HFF-Myc (cell line): ENCODE results near the gene IGFL4.

ENCODE experiments used
- DNase-seq: peaks from one replicate; pipeline ENCODE4 v3.0.0-alpha.2; 2011; ENCODE audit warnings: low read depth; ENCODE audit errors: extremely low read depth
- H3K4me3 ChIP-seq: replicated peaks from 2 replicates; pipeline ENCODE4 v1.5.1; 2011; ENCODE audit warnings: low read depth, mild to moderate bottlenecking, control low read depth, low read length
- TF ChIP-seq, protein P1 (sequence below): IDR thresholded peaks from 2 replicates; pipeline ENCODE4 v1.5.1; 2012; ENCODE audit warnings: mild to moderate bottlenecking, low read depth, low read length, control low read depth; ENCODE audit errors: missing control alignments

IGFL4 gene

DNA sequence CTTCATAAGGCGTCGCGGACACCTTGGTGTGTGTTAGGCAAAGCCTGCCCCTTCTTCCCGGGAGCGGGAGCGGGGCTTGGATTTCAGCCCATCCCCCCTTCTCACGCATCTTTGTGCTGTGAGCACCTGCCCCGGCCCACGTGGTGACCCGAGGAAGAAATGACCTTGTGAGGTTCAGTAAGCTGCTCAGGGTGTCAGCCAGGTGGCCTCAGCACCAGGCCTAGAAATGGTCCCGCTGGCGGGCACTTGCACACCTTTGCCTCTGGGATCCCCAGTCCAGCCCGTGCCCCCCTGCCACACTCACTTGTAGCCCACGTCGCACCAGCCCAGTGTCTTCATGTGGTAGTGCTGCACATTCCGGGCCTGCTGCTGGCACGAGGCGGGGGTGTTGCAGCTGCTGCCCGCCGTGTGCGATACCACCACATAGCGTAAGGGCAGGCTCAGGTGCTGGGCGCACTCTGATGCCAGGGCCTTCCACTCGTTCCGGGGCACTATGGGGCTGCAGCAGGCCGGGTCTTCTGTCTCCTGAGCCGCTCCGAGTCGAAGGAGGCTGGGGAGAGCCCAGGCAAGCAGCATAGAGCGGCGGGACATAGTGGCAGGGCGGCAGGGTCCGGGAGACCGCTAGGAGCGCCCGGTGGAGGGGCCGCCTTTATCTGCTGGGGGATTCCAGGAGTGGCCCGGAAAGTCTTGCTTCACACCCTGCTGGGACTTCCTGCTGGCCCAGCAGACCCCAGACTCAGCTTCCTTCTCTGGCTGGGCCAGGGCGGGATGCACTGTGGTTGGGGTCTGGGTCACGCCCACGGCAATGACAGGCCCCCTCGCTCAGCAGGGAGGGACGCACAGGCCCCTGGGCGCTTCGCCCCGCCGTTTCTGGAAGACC lies 18.1 kb downstream of the IGFL4 start, which contains the start of gene PGLYRP1:
PGLYRP1 (minus strand) TSS at position 623 of the 880 bp plus-strand sequence; CDS start at position 591, 32 bp downstream.
- TF ChIP-seq, protein P1, sequence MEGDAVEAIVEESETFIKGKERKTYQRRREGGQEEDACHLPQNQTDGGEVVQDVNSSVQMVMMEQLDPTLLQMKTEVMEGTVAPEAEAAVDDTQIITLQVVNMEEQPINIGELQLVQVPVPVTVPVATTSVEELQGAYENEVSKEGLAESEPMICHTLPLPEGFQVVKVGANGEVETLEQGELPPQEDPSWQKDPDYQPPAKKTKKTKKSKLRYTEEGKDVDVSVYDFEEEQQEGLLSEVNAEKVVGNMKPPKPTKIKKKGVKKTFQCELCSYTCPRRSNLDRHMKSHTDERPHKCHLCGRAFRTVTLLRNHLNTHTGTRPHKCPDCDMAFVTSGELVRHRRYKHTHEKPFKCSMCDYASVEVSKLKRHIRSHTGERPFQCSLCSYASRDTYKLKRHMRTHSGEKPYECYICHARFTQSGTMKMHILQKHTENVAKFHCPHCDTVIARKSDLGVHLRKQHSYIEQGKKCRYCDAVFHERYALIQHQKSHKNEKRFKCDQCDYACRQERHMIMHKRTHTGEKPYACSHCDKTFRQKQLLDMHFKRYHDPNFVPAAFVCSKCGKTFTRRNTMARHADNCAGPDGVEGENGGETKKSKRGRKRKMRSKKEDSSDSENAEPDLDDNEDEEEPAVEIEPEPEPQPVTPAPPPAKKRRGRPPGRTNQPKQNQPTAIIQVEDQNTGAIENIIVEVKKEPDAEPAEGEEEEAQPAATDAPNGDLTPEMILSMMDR, result no peak
- H3K4me3 ChIP-seq, result no peak within 1 kb of the TSS
- DNase-seq, result no peak

DNA sequence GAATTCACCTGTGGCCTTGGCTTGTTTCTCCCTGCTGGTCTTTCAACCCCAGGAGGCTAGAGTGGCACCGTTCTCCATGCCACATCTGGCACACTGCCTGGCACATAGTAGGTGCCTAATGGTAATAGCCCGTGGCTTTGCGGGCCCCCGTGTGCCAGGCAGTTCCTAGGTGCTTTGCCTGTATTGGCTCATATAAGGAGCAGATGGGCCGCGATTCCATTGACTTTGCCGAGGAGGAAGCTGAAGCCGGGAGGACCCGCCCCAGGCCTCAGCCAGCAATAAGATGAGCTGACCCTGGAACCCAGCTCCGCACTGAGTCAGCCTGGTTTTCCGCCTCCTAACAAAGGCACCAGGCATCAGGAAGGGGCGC lies 18.8 kb downstream of the IGFL4 start:
- H3K4me3 ChIP-seq, result no peak overlapping the region
- no peak for DNase-seq
- TF ChIP-seq, protein P1, result no peak

- no peak overlapping the region for H3K4me3 ChIP-seq
- TF ChIP-seq, protein P1, result no peak
- no peak for DNase-seq
Observed at GRCh38 chr19:46021531-46022041, 19.2 kb downstream of the IGFL4 start.

- TF ChIP-seq, protein P1, result no peak
- no peak overlapping the region for H3K4me3 ChIP-seq
- no peak for DNase-seq
Observed at GRCh38 chr19:46020819-46021125, 20.0 kb downstream of the IGFL4 start.

DNA sequence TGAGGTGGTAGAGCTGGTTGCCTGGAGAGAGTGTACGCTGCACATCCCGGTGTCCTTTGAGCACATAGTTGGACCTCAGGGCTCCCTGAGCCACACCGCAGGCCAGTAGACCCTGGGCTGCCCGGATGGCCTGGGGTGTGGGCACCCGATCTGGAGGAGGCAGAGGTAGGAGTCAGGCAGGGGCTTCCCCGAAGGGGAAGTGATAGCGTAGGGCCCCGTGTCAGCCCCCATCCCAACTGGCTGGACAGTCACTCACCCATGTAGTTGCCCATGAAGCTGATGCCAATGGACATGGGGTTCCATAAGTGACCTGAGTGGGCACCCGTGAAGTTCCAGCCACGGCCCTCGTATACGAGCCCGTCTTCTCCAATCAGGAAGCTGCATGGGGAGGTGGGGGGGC lies 21.5 kb downstream of the IGFL4 start:
- no peak for DNase-seq
- TF ChIP-seq, protein P1, result no peak
- H3K4me3 ChIP-seq, result no peak overlapping the region

DNA sequence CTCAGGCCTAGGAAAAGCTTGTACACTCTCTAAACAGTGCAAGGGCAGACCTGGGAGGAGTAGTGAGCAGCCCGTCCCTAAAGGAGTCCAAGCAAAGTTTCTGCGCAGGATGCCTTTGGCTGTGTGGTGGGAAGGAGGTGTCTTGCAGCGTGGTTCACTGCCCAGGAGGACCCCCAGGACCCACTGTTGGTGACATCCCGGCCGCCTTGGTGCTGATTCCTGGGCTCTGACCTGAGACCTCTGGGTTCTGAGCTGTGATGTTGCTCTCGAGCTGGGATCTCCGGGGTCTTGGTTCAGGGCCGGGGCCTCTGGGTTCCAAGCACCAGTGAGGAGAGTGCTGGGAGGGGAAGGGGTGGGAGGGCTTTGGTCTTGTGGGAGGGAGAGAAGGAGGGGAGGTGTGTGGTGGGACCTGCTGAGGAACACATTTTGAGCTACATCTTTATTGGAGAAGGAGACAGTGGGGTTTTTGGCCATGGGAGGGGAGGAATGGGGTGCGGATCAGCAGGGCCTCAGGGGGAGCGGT lies 22.0 kb downstream of the IGFL4 start:
- TF ChIP-seq, protein P1, result no peak
- no peak overlapping the region for H3K4me3 ChIP-seq
- DNase-seq, result no peak
